Ecto neural progenitor cell (in vitro differentiated cells): ENCODE data around the gene LY86.

Experiments used
- DNase-seq: peaks from one replicate; pipeline ENCODE4 v3.0.0-alpha.2; 2018; ENCODE audit warnings: low spot score

Gene LY86

GRCh38 chr6:6570929-6571671 is 17.4 kb upstream of the LY86 start:
- DNase-seq = no peak

- DNase-seq = no peak
Observed at GRCh38 chr6:6575143-6575542, 13.4 kb upstream of the LY86 start.

DNA sequence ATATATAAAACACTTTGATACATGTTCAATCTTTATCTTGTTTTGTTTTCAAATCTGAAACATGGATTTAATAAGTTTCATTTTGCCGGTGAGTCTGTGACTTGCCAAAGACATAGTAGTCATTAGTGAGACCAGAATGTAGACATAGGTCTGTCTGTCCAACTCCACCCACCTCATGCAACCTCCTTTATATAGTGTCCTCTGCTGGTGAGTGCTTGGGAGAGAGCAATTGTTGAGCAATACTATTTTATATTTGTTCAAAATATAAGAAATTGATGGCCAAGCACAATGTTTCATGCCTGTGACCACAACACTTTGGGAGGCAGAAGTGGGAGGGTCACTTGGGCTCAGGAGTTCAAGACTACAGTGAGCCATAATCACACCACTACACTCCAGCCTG is 10.8 kb upstream of the LY86 start:
- DNase-seq = no peak

DNA sequence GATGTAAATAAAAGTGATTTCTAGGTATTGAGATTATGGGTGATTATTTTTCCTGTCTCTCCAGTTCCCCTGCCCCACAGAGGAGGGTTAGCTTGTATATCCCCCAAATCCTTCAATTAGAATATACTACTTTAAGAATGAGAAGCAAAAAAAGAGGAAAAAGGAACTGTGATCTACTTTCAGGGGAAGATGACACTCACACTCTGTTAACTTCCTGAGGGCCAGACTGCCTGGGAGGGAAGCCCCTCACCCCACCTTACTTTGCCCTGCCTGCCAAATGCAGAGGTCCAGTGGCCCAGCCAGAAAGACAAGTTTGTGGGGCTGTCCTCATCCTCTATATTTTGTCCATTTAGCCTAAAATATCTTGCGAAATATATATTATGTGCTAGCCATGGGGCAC is 9.2 kb upstream of the LY86 start:
- no peak for DNase-seq

- DNase-seq = peak; percentile 18
Observed at GRCh38 chr6:6580225-6580856, 8.2 kb upstream of the LY86 start.

- peak; percentile 5 for DNase-seq
Observed at GRCh38 chr6:6581054-6581453, 7.5 kb upstream of the LY86 start.

GRCh38 chr6:6582131-6582530 is 6.4 kb upstream of the LY86 start:
- no peak for DNase-seq

- no peak for DNase-seq
Observed at GRCh38 chr6:6583836-6584235, 4.7 kb upstream of the LY86 start.

DNA sequence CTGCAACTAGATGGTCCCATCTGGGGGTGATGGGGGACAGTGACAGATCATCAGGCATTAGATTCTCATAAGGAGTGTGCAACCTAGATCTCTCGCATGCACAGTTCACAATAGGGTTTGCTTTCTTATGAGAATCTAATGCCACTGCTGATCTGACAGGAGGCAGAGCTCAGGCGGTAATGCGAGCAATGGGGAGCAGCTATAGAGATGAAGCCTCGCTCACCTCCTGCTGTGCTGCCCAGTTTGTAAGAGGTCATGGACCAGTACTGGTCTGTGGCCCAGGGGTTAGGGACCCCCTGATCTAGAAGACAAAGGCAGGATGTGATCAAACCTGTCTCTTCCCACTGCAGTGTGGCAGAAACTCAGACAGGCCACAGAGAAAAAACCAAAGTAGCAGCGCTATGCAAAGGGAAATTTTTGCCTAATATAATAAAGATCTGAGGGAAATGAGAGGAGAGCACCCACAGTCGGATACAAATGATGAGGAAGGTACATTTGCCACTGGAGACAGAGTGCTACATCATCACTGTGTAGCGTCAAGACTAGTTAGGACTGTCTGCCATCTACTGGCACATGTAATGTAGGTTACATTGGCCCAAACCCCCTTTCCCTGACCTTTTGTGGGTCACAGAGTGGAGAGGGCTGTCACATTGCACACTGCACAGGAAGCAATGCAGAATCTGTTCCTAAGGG is 4.1 kb upstream of the LY86 start:
- DNase-seq = no peak

DNA sequence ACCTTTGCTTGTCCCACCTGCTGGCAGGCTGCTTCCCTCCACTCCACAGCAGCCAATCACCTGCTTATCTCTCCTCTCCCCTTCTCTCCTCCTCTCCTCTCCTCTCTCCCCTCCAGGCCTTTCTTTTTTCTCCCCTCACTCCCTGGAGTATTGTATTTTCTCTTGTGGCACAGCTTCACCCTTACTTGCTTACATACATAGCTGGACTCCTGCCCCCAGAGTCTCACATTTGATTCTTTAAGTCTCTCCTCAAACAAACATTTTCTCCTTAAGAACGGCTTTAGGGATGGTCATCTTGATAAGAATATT is 3.6 kb upstream of the LY86 start:
- no peak for DNase-seq

DNA sequence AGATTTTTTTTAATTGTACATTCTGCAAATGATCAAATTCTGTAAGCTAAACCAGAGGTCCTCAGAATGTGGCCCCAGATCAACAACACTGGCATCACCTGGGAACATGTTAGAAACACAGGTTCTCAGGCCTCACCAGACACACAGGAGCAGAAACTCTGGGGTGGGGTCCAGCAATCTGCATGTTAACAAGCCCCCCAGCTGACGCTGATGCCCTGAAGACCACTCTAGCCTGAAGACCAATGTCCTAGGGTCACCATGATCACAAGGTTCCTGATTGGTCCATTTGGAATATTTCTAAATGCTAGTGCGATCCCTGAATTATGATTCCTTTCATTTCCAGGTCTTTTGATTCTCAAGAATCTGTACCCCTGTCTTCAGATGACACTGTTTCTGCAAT is 2.4 kb upstream of the LY86 start:
- no peak for DNase-seq

GRCh38 chr6:6586671-6587526 is 1.6 kb upstream of the LY86 start:
- DNase-seq = no peak

DNA sequence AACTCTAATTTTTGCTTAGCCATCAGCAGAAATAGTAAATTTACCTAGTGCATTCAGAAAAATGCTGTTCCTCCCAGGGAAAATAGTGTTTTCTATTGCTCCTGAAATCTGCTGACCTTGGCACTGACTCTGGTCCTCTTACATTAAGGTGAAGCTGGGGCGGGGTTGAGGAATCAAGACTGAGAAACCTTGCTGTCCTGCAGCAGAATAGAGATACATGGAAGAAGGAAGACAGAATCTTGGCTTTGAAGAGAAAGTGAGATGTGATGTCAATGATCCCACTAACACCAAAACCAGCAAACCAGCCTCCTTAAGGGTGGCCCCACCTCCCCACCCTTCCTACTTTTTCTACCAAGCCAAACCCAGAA is 840 bp upstream of the LY86 start:
- no peak for DNase-seq

DNA sequence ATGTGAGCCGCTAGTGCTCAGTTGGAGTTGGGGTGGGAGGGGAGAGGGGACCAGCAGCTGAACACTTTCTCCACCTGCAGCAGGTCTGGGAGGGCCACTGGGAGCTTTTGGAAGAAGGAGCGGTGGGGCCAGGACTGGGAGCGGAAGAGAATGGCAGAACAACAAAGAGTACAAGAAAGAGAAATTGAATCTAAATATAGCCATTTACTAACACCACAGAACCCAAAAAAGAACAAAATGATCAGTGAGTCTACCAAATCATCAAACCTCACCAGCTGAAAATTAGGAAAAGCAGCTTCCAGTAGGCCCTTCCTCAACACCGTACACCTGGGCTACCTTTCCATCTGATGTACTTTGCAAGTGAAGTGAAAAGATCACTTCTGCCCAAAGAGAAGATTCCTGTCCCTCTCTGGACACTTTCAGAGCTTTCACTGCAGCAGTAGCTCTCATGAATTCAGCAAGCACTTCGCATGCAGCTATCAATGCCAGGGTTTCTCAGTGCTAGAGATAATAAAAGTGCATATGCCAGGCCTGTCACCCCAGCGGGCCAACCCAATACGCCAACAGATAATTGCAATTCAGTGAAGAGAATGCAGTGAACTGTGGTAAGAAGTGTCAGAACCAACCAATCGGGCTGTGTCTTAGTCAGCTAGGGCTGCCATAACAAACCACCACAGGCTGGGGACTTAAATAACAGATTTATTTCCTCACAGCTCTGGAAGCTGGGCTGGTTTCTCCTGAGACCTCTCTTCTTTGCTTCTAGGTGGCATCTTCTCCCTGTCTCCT is 597 bp downstream of the LY86 start:
- DNase-seq = no peak

- DNase-seq = peak; percentile 13
Observed at GRCh38 chr6:6590530-6590929, 2.0 kb downstream of the LY86 start.

DNA sequence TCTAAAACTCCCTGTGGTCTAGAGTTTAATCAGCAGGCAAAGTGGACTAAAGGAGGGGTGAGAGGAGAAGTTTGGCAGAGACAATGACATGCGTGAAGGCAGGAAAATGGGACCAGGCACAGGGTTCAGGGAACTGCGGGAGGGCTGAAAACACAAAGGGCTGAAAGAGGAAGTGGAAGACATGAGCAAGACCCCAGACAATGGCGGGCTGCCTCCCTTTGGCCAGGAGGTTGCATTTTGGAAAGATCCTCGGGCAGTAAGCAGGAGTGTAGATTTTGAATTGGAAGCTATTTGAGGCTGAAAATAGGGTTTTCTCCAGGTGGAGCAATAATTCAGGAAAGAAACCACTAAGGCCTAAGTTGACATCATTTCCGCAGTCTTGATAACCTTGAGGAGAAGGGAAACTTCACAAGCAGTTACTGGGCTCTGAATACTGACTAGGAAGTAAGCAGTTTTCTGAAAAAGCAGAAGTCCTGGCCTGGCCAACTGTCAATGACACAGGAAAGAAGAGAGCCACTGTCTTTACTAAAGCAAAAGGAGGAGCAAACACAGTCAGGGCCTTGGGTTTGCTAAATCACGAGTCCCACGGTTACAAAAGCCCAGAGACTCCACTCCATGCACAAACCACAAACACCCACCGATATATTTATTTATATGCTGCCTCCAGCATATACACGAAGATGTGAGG is 3.4 kb downstream of the LY86 start:
- DNase-seq = peak; percentile 34

DNA sequence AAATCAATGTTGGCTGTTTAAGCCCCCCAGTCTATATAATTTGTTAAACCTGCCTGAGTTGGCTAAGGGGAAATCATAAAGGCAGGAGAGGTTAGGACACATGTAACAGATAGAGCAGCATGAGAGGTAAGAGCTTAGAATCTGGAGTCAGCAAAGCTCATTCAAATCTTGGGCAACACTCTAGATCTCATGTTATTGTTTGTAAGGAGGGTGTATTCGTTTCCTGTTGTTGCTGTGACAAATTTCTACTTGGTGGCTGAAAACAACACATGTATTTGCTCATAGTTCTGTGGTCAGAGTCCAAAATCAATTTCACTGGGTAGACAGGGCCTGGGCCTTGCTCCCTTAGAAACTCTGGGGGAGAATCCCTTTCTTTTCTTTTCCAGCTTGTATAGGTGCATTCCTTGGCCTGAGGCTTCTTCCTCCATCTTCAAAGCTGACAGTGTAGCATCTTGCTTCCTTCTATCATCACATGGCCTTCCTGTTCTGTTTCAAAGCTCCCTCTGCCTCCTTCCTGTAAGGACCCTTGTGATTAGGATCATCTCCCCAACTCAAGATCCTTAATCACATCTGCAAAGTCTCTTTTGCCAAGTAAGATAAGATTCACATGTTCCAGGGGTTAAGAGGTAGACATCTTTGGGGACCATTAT is 4.4 kb downstream of the LY86 start:
- DNase-seq = no peak

- DNase-seq = no peak
Observed at GRCh38 chr6:6593867-6594468, 5.4 kb downstream of the LY86 start.

DNA sequence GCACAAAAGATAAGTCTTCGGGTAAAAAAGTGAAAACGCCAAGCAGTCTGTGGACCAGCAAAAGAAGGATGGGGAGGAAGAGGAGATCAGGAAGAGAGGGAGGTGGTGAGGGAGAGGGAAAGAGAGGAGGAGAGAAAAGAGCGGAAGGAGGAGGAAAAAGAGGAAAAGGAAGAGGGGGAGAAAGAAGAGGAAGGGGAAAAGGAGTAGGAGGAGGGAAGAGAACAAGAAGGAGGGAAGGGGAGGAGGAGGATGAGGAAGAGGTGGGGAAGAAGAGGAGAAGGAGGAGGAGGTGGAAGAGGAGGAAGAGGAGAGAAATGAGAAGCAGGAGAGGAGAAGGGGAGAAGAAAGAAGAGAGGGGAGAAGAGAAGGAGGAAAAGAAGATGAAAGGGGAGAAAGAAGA is 6.5 kb downstream of the LY86 start:
- DNase-seq = no peak

DNA sequence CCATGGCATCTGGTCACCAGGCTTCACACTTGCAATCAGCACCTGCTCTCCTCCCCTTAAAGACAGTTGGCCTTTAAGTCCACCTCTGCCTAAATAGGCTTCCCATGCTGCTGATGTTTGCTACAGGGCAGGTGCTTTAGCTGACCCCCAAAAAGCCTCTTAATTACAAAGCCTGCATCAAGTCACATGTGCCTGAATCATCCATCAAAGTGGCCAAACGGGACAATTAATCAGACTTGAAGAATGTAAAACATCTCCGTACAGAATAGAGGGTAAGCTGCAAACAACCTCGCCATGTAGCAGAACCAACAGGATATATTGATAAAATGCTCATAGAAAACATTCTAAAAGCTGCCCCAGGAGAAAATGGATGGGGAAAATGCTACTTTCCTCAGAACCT is 7.4 kb downstream of the LY86 start:
- DNase-seq = no peak
